Measurements from ENCODE around the gene CDK14. TPM values are rescaled to one million over a fixed set of nuclear protein-coding genes. Genes with fewer than 3 reads are reported as not detected.

Gene CDK14
- total RNA-seq, 2 donors from 2014 or later: 10.8 to 14.6 TPM

DNA sequence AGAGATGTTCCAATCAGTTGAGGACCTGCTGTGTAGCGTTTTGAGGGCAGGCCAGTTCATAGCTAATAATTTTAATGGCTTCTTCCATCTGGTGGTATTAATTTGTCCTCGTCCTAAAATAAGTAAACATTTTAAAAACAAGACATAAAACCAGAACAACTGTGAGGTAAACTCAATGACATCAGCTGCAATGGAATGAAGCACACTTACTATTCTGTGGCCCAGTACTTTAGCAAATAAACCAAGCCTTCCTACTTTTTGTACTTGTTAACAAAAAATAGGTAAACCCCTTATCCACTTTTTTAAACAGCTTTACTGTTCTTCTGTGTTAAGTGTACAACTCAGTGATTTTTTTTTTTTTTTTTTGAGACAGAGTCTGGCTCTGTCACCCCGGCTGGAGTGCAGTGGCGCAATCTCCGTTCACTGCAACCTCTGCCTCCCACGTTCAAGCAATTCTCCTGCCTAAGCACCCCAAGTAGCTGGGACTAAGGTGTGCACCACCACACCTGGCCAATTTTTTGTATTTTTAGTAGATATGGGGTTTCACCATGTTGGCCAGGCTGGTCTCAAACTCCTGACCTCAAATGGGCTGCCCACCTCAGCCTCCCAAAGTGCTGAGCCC is 639.2 kb downstream of the CDK14 start:
- Histone ChIP-seq H3K9me3 (no peaks in the 10 kb centered on the region), H3K36me3 (no peaks in the 10 kb centered on the region), H3K4me3 (no peak overlapping the region), H3K27ac (no peak overlapping the region), H3K4me1 (ENCODE audit: control insufficient read depth in 1 of 2, low read depth in 2 of 2) (no peaks in the 10 kb centered on the region), H3K27me3 (replicated peaks; ENCODE audit: insufficient read depth) (no peaks in the 10 kb centered on the region)
- DNase-seq (ENCODE audit: low spot score): no peak
- TF ChIP-seq CTCF (IDR thresholded peaks at IDR 0.05): no peak
- no peak for ATAC-seq (ENCODE audit: insufficient number of reproducible peaks, low FRiP score, low read depth)

- no peaks in the 10 kb centered on the region for H3K36me3 ChIP-seq
- no peak overlapping the region for H3K4me3 ChIP-seq
- ATAC-seq (ENCODE audit: insufficient number of reproducible peaks, low FRiP score, low read depth) (no peak), DNase-seq (ENCODE audit: low spot score) (no peak)
- H3K4me1 ChIP-seq (ENCODE audit: control insufficient read depth in 1 of 2, low read depth in 2 of 2): no peaks in the 10 kb centered on the region
- H3K27me3 ChIP-seq (replicated peaks; ENCODE audit: insufficient read depth): no peaks in the 10 kb centered on the region
- TF ChIP-seq CTCF (IDR thresholded peaks at IDR 0.05): no peak
- H3K27ac ChIP-seq: no peak overlapping the region
- no peaks in the 10 kb centered on the region for H3K9me3 ChIP-seq
Measured at GRCh38 chr7:91239171-91239604, 643.1 kb downstream of the CDK14 start.

GRCh38 chr7:91239772-91240171 is 643.7 kb downstream of the CDK14 start:
- Histone ChIP-seq H3K36me3 (no peaks in the 10 kb centered on the region), H3K9me3 (no peaks in the 10 kb centered on the region), H3K4me3 (no peak overlapping the region), H3K27me3 (replicated peaks; ENCODE audit: insufficient read depth) (no peaks in the 10 kb centered on the region), H3K27ac (no peak overlapping the region), H3K4me1 (ENCODE audit: control insufficient read depth in 1 of 2, low read depth in 2 of 2) (no peaks in the 10 kb centered on the region)
- TF ChIP-seq CTCF (IDR thresholded peaks at IDR 0.05): no peak
- ATAC-seq (ENCODE audit: insufficient number of reproducible peaks, low FRiP score, low read depth) (no peak), DNase-seq (ENCODE audit: low spot score) (no peak)

DNA sequence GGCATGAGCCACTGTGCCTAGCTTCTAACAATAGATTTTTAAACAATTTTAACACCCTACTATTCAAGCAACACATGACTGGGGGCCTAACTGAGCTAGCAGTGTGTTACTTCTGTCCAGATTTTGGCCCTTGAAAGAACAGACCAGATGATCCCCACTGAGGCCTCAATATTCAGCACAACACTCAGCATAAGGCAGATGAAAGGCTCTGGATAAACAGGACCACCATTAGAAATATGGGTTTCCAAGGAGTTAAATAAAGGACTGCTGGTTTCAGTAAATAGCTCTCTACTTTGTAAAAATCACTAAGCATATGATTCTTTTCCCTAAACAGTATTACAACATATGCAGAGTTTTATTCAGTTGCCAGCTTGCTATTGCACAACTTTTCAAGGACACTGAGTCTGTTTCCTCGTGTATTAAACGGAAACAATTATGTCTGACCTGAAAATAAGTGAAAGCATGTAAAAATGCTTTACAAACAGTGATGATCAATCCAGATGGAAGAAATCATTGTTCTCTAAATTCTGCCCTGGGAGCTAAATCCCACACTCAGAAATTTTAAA is 644.3 kb downstream of the CDK14 start:
- Histone ChIP-seq H3K27ac (no peak overlapping the region), H3K4me1 (ENCODE audit: control insufficient read depth in 1 of 2, low read depth in 2 of 2) (no peaks in the 10 kb centered on the region), H3K4me3 (no peak overlapping the region), H3K27me3 (replicated peaks; ENCODE audit: insufficient read depth) (no peaks in the 10 kb centered on the region), H3K9me3 (no peaks in the 10 kb centered on the region), H3K36me3 (no peaks in the 10 kb centered on the region)
- ATAC-seq (ENCODE audit: insufficient number of reproducible peaks, low FRiP score, low read depth) (no peak), DNase-seq (ENCODE audit: low spot score) (no peak)
- no peak for TF ChIP-seq CTCF (IDR thresholded peaks at IDR 0.05)

GRCh38 chr7:91242097-91242844 is 646.1 kb downstream of the CDK14 start:
- no peaks in the 10 kb centered on the region for H3K27me3 ChIP-seq (replicated peaks; ENCODE audit: insufficient read depth)
- no peaks in the 10 kb centered on the region for H3K4me1 ChIP-seq (ENCODE audit: control insufficient read depth in 1 of 2, low read depth in 2 of 2)
- ATAC-seq (ENCODE audit: insufficient number of reproducible peaks, low FRiP score, low read depth) (no peak), DNase-seq (ENCODE audit: low spot score) (no peak)
- no peak overlapping the region for H3K27ac ChIP-seq
- no peaks in the 10 kb centered on the region for H3K9me3 ChIP-seq
- H3K36me3 ChIP-seq: no peaks in the 10 kb centered on the region
- TF ChIP-seq CTCF (IDR thresholded peaks at IDR 0.05): no peak
- H3K4me3 ChIP-seq: no peak overlapping the region

Data from thoracic aorta (tissue), 2 donors.